ENCODE data around the gene NBPF12. TPM values are rescaled to one million over a fixed set of nuclear protein-coding genes. Genes with fewer than 3 reads are reported as not detected.
"Not testable (repeated sequence)": the region's sequence is repeated elsewhere in the genome, so short reads cannot be mapped to it uniquely, and the experiment has no call there.

Gene NBPF12
- total and polyA plus RNA-seq, 2 donors (not counting 3 experiments of a cell fraction or from before 2014, with no cell fraction given), result 6.3 to 10.7 TPM

DNA sequence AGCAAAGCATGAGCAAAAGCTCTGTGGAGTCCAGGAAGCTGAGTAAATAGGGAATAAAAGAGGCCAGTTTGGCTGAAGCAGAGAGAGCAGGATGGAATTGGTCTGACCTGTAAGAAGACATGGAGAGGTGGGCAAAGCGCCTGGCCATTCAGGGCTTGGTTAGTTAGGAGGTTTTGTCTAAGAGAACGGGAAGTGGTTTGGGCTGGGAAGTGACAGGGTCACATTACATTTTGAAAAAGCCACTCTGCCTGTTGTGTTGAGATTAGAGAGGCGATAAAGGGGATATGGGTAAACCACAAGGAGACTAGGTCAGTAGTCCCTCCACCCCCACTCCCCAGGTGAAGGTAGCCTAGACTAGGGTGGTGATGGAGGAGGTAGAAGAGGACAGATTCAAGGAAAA lies 662 bp upstream of the NBPF12 start:
- BruUV-seq (replicated peaks); H3K4me1 ChIP-seq (ENCODE audit: control insufficient read depth, extremely low read depth, insufficient read depth, low read length); H3K27ac ChIP-seq (ENCODE audit: insufficient read depth, low read depth, low read length); H3K79me2 ChIP-seq (ENCODE audit: control insufficient read depth, insufficient read depth, low read length); dilution Hi-C loops (cut with MboI; ENCODE audit: extremely low pct_ligation_motif_present, low sequenced_read_pairs); H3K36me3 ChIP-seq (ENCODE audit: control insufficient read depth in 2 of 2, extremely low read depth in 1 of 2, insufficient read depth in 2 of 2, low read length in 2 of 2); H3K4me3 ChIP-seq (replicated peaks in 1 of 3; ENCODE audit: insufficient read depth in 1 of 3, low read depth in 1 of 3, low read length in 3 of 3); DNase-seq (ENCODE audit: low read depth, low spot score); H3K4me2 ChIP-seq (ENCODE audit: insufficient read depth, low read length); CTCF ChIA-PET; POLR2A ChIA-PET; intact Hi-C loops (cut with micrococcal nuclease); H3K9ac ChIP-seq (replicated peaks; ENCODE audit: extremely low read depth, insufficient read depth, low read length); H4K20me1 ChIP-seq (replicated peaks; ENCODE audit: control insufficient read depth, extremely low read depth, insufficient read depth, low read length); H3K9me3 ChIP-seq (replicated peaks; ENCODE audit: control insufficient read depth, insufficient read depth, low read length); FAIRE-seq; H3K27me3 ChIP-seq (ENCODE audit: control insufficient read depth in 2 of 2, insufficient read depth in 2 of 2, low read length in 2 of 2); H3K9me1 ChIP-seq (replicated peaks; ENCODE audit: control insufficient read depth, extremely low read depth, insufficient read depth, low read length); H2AFZ ChIP-seq (ENCODE audit: low read depth, low read length): not testable (repeated sequence)

DNA sequence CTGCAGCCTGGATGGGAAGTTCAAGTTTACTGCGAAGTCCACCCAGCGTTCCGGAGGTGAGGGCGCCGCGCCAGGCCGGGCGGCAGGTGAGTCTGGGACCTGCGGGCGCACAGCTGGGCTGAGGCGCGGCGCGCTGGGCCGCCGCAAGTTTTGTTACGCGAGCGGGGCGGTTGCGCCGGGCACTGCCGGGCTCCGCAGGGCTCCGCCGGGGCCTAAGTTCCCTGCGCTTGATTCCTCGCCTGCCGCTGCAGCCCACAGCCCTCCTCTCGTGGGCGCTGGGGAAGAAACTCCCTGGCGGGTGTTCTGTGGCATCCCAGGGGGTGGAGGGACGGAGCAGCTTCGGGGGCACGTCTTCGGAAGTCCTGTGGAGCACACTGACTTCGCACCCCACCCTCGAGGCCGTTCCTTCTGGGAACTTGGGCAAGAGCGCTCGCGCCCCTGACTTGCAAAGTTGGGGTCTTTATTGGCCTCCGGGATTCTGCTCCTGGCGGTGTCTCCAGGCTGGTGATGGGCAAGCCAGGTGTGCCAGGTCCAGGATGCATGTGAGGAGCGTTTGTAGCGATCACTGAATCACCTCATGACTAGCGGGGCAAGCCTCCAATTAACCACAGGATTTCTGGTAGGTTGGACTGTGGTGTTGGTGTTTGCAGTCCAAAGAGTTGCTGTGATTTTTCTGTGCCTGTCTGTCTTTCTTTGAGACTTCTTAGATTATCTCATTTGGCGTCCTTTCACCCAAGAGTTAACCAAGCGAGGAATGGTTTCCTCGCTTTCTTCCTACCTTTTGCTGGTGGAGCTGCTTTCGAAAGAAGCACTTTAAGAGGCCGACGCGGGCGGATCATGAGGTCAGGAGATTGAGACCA lies 1.0 kb downstream of the NBPF12 start:
- peak; percentile 19 for DNase-seq (ENCODE audit: low read depth, low spot score)

DNA sequence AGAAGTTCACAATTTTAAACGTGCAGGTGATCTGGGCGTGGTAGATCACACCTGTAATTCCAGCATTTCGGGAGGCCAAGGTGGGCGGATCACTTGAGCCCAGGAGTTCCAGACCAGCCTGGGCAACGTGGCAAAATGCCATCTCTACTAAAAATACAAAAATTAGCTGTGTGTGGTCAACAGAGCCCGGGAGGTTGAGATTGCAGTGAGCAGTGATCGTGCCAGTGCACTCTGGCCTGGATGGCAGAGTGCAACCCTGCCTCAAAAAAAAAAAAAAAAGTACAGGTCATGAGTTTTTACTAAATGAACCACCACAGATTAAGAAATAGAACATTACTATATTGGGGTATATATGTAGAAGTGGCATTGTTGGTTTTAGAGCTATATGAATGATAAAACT lies 2.2 kb downstream of the NBPF12 start:
- BruUV-seq (replicated peaks); H3K9me3 ChIP-seq (replicated peaks; ENCODE audit: control insufficient read depth, insufficient read depth, low read length); H3K4me2 ChIP-seq (ENCODE audit: insufficient read depth, low read length); CTCF ChIA-PET; H3K4me3 ChIP-seq (replicated peaks in 1 of 3; ENCODE audit: insufficient read depth in 1 of 3, low read depth in 1 of 3, low read length in 3 of 3); DNase-seq (ENCODE audit: low read depth, low spot score); H3K4me1 ChIP-seq (ENCODE audit: control insufficient read depth, extremely low read depth, insufficient read depth, low read length); H3K27ac ChIP-seq (ENCODE audit: insufficient read depth, low read depth, low read length); H3K79me2 ChIP-seq (ENCODE audit: control insufficient read depth, insufficient read depth, low read length); dilution Hi-C loops (cut with MboI; ENCODE audit: extremely low pct_ligation_motif_present, low sequenced_read_pairs); H3K9ac ChIP-seq (replicated peaks; ENCODE audit: extremely low read depth, insufficient read depth, low read length); POLR2A ChIA-PET; H3K36me3 ChIP-seq (ENCODE audit: control insufficient read depth in 2 of 2, extremely low read depth in 1 of 2, insufficient read depth in 2 of 2, low read length in 2 of 2); FAIRE-seq; H3K27me3 ChIP-seq (ENCODE audit: control insufficient read depth in 2 of 2, insufficient read depth in 2 of 2, low read length in 2 of 2); H4K20me1 ChIP-seq (replicated peaks; ENCODE audit: control insufficient read depth, extremely low read depth, insufficient read depth, low read length); H2AFZ ChIP-seq (ENCODE audit: low read depth, low read length); H3K9me1 ChIP-seq (replicated peaks; ENCODE audit: control insufficient read depth, extremely low read depth, insufficient read depth, low read length); intact Hi-C loops (cut with micrococcal nuclease): not testable (repeated sequence)

More for the DNA sequence above, 1.0 kb downstream of the NBPF12 start:
- H3K79me2 ChIP-seq (ENCODE audit: control insufficient read depth, insufficient read depth, low read length); H3K36me3 ChIP-seq (ENCODE audit: control insufficient read depth in 2 of 2, extremely low read depth in 1 of 2, insufficient read depth in 2 of 2, low read length in 2 of 2); H4K20me1 ChIP-seq (replicated peaks; ENCODE audit: control insufficient read depth, extremely low read depth, insufficient read depth, low read length); POLR2A ChIA-PET; CTCF ChIA-PET; dilution Hi-C loops (cut with MboI; ENCODE audit: extremely low pct_ligation_motif_present, low sequenced_read_pairs); H3K4me1 ChIP-seq (ENCODE audit: control insufficient read depth, extremely low read depth, insufficient read depth, low read length); H3K9ac ChIP-seq (replicated peaks; ENCODE audit: extremely low read depth, insufficient read depth, low read length); BruUV-seq (replicated peaks); H3K9me3 ChIP-seq (replicated peaks; ENCODE audit: control insufficient read depth, insufficient read depth, low read length); H3K9me1 ChIP-seq (replicated peaks; ENCODE audit: control insufficient read depth, extremely low read depth, insufficient read depth, low read length); H3K27me3 ChIP-seq (ENCODE audit: control insufficient read depth in 2 of 2, insufficient read depth in 2 of 2, low read length in 2 of 2); FAIRE-seq; H3K27ac ChIP-seq (ENCODE audit: insufficient read depth, low read depth, low read length); intact Hi-C loops (cut with micrococcal nuclease): not testable (repeated sequence)
- H2AFZ ChIP-seq (ENCODE audit: low read depth, low read length), result peak overlapping the region; percentile 41
- H3K4me3 ChIP-seq (replicated peaks in 1 of 3; ENCODE audit: insufficient read depth in 1 of 3, low read depth in 1 of 3, low read length in 3 of 3), result peak overlapping the region; percentile 50 to 55 (median 52)
- peak overlapping the region; percentile 74 for H3K4me2 ChIP-seq (ENCODE audit: insufficient read depth, low read length)

DNA sequence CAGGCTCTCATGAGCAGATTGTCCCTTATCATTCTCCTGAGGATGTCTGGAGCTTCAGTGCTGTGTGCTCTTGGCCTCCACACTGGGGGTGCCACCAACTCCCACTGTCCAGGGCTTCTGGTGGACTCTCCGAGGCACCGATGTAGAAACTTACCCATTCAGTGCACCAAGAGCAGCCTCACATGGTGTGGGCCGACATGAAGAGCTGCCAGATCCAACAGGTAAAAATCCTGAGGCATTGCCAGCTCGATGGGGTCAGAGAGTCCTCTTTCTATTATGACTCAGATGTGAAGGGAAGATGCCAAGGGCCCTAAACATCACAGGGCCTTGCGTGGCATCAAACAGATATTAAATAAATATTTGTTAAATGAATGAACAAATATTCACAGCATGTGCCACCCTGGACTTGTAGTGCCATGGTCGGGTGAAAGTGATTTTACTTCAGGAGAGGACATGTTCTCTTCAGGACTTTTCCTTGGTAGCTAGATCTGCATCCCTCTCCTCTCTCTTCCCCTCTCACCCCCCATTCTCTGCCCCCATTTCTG lies 5.3 kb downstream of the NBPF12 start:
- H3K4me3 ChIP-seq (replicated peaks in 1 of 3; ENCODE audit: insufficient read depth in 1 of 3, low read depth in 1 of 3, low read length in 3 of 3); DNase-seq (ENCODE audit: low read depth, low spot score); FAIRE-seq; POLR2A ChIA-PET; H3K9me3 ChIP-seq (replicated peaks; ENCODE audit: control insufficient read depth, insufficient read depth, low read length); H3K4me2 ChIP-seq (ENCODE audit: insufficient read depth, low read length); H4K20me1 ChIP-seq (replicated peaks; ENCODE audit: control insufficient read depth, extremely low read depth, insufficient read depth, low read length); H3K27ac ChIP-seq (ENCODE audit: insufficient read depth, low read depth, low read length); dilution Hi-C loops (cut with MboI; ENCODE audit: extremely low pct_ligation_motif_present, low sequenced_read_pairs); H3K36me3 ChIP-seq (ENCODE audit: control insufficient read depth in 2 of 2, extremely low read depth in 1 of 2, insufficient read depth in 2 of 2, low read length in 2 of 2); intact Hi-C loops (cut with micrococcal nuclease); BruUV-seq (replicated peaks); H2AFZ ChIP-seq (ENCODE audit: low read depth, low read length); CTCF ChIA-PET; H3K9ac ChIP-seq (replicated peaks; ENCODE audit: extremely low read depth, insufficient read depth, low read length); H3K27me3 ChIP-seq (ENCODE audit: control insufficient read depth in 2 of 2, insufficient read depth in 2 of 2, low read length in 2 of 2); H3K79me2 ChIP-seq (ENCODE audit: control insufficient read depth, insufficient read depth, low read length); H3K4me1 ChIP-seq (ENCODE audit: control insufficient read depth, extremely low read depth, insufficient read depth, low read length); H3K9me1 ChIP-seq (replicated peaks; ENCODE audit: control insufficient read depth, extremely low read depth, insufficient read depth, low read length): not testable (repeated sequence)

Measured in endothelial cell of umbilical vein (primary cell).